ENCODE measurements around the gene DNAJB7. TPM values are rescaled to one million over a fixed set of nuclear protein-coding genes. Genes with fewer than 3 reads are reported as not detected.

DNAJB7 gene
- total RNA-seq, 4 donors from 2014 or later, result 0.27 to 0.54 (median 0.44) TPM; not detected in 1

GRCh38 chr22:40857309-40857855 is 4.5 kb downstream of the DNAJB7 start:
- Histone ChIP-seq H3K27ac (peak overlapping the region; percentile 99 to 100 (median 99)), H3K9me3 (no peaks in the 10 kb centered on the region), H3K36me3 (peaks cover 0 to 2% of the 10 kb centered on the region in 2 donors), H3K4me3 (replicated peaks in 1 of 3) (peak overlapping the region; percentile 3 to 77 (median 39)), H3K4me1 (peaks cover 37% of the 10 kb centered on the region in 2 donors), H3K27me3 (no peaks in the 10 kb centered on the region)
- TF ChIP-seq, protein P1, sequence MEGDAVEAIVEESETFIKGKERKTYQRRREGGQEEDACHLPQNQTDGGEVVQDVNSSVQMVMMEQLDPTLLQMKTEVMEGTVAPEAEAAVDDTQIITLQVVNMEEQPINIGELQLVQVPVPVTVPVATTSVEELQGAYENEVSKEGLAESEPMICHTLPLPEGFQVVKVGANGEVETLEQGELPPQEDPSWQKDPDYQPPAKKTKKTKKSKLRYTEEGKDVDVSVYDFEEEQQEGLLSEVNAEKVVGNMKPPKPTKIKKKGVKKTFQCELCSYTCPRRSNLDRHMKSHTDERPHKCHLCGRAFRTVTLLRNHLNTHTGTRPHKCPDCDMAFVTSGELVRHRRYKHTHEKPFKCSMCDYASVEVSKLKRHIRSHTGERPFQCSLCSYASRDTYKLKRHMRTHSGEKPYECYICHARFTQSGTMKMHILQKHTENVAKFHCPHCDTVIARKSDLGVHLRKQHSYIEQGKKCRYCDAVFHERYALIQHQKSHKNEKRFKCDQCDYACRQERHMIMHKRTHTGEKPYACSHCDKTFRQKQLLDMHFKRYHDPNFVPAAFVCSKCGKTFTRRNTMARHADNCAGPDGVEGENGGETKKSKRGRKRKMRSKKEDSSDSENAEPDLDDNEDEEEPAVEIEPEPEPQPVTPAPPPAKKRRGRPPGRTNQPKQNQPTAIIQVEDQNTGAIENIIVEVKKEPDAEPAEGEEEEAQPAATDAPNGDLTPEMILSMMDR (IDR thresholded peaks at IDR 0.05), result no peak
- no peak for TF ChIP-seq POLR2A (IDR thresholded peaks at IDR 0.05)
- WGBS, 2 donors, result 5% methylated on average over 13 to 15 of the region's 18 CpGs
- no peak for DNase-seq
- intact Hi-C loops (cut with DNase I), result no loop called here

- Histone ChIP-seq H3K27me3 (no peaks in the 10 kb centered on the region), H3K9me3 (no peaks in the 10 kb centered on the region), H3K4me1 (peaks cover 40% of the 10 kb centered on the region in 2 donors), H3K27ac (peak within 1 kb of the TSS; percentile 99 to 100 (median 99)), H3K4me3 (replicated peaks in 1 of 3) (peak within 1 kb of the TSS; percentile 77 to 97 (median 78)), H3K36me3 (no peaks in the 10 kb centered on the region)
- peak; percentile 99 for DNase-seq
- TF ChIP-seq, protein P1 (IDR thresholded peaks at IDR 0.05), result peak in 2 of 6 experiments; percentile 10 to 21
- TF ChIP-seq POLR2A (IDR thresholded peaks at IDR 0.05), result peak in 1 of 2 donors; percentile 82
- intact Hi-C loops (cut with DNase I), result no loop called here
- 0 to 1% methylated on average over 51 to 52 of the region's 63 CpGs for WGBS, 2 donors
These were observed 5.2 kb downstream of the DNAJB7 start, which contains the start of the genes ST13 and XPNPEP3 for GRCh38 chr22:40856513-40857308. Gene ST13, minus strand, starts transcription at chr22:40856639. Its CDS starts 99 bp downstream, at chr22:40856540. Gene XPNPEP3, plus strand, starts transcription at chr22:40857148. Its CDS starts 34 bp downstream, at chr22:40857182.

GRCh38 chr22:40855979-40856512 is 5.9 kb downstream of the DNAJB7 start:
- intact Hi-C loops (cut with DNase I), result no loop called here
- peak in 1 of 2 donors; percentile 35 for DNase-seq
- H3K36me3 ChIP-seq, result no peaks in the 10 kb centered on the region
- H3K9me3 ChIP-seq, result no peaks in the 10 kb centered on the region
- WGBS, 2 donors, result 0 to 1% methylated on average over 20 to 29 of the region's 29 CpGs
- H3K27me3 ChIP-seq, result no peaks in the 10 kb centered on the region
- peak overlapping the region; percentile 77 to 97 (median 78) for H3K4me3 ChIP-seq (replicated peaks in 1 of 3)
- peaks cover 40% of the 10 kb centered on the region in 2 donors for H3K4me1 ChIP-seq
- TF ChIP-seq, protein P1 (IDR thresholded peaks at IDR 0.05), result no peak
- TF ChIP-seq POLR2A (IDR thresholded peaks at IDR 0.05), result no peak
- H3K27ac ChIP-seq, result peak overlapping the region; percentile 99 to 100 (median 99)

- intact Hi-C loops (cut with DNase I), result no loop called here
- H3K36me3 ChIP-seq, result peaks cover 0 to 1% of the 10 kb centered on the region in 2 donors
- H3K4me1 ChIP-seq, result peaks cover 40% of the 10 kb centered on the region in 2 donors
- H3K27me3 ChIP-seq, result no peaks in the 10 kb centered on the region
- peak overlapping the region in 2 of 3 donors; percentile 99 to 100 for H3K27ac ChIP-seq
- H3K9me3 ChIP-seq, result no peaks in the 10 kb centered on the region
- DNase-seq, result peak in 1 of 2 donors; percentile 5
- TF ChIP-seq POLR2A (IDR thresholded peaks at IDR 0.05), result no peak
- H3K4me3 ChIP-seq (replicated peaks in 1 of 3), result peak overlapping the region in 2 of 3 donors; percentile 77 to 97
- WGBS, 2 donors, result 27 to 31% methylated on average over 20 of the region's 20 CpGs
These were observed 6.6 kb downstream of the DNAJB7 start for GRCh38 chr22:40855071-40855978.

DNA sequence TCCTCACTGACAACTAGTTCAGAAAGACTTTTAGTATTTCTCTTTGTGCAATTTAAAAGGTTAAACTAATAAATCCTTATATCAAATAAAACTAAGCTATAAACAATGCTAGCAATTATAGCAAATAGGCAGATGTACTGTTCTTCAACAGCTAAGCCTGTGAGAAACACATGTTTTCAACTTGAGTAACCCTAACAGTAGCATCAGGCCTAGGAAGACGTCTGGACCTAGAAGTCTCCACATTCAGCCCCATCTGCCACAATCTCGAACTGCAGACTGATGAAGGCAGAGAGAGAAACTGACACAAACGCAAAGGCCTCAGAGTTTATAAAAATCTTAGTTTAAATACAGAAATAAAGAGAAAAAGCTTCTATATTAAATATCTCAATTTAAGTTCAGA is 8.0 kb downstream of the DNAJB7 start:
- H3K4me3 ChIP-seq (replicated peaks in 1 of 3), result no peak overlapping the region
- peaks cover 40% of the 10 kb centered on the region in 2 donors for H3K4me1 ChIP-seq
- H3K9me3 ChIP-seq, result no peaks in the 10 kb centered on the region
- WGBS, 2 donors, result 38 to 42% methylated on average over 3 of the region's 3 CpGs
- H3K36me3 ChIP-seq, result peaks cover 7 to 12% of the 10 kb centered on the region in 2 donors
- H3K27ac ChIP-seq, result peak overlapping the region in 1 of 3 donors; percentile 31
- DNase-seq, result no peak
- TF ChIP-seq, protein P1 (IDR thresholded peaks at IDR 0.05), result no peak
- TF ChIP-seq POLR2A (IDR thresholded peaks at IDR 0.05), result no peak
- H3K27me3 ChIP-seq, result no peaks in the 10 kb centered on the region
- intact Hi-C loops (cut with DNase I), result no loop called here

All from thyroid gland (tissue), 4 donors.